IMR-90 (cell line): ENCODE measurements around the gene SH3D21. TPM values are rescaled to one million over a fixed set of nuclear protein-coding genes. Genes with fewer than 3 reads are reported as not detected.

Experiments used
- ATAC-seq: fragments of 200-7000 bp; cut with Tn5 transposase; 2 replicates; pipeline ENCODE4 v1.9.1; 2020; ENCODE audit warnings: low read depth, mild to moderate bottlenecking, moderate library complexity
- BruUV-seq: library from RNA; stranded (reverse); fragments of 400-500 nt; replicated peaks from 2 replicates; lab custom pipeline; 2021; lab: Mats Ljungman, UMichigan
- CTCF ChIA-PET: fragments of 300-600 bp; formaldehyde crosslinking; extraction: SDS; loops from one replicate; lab custom pipeline; 2021; ENCODE audit warnings: antibody characterized with exemption; lab: Yijun Ruan, JAX
- POLR2A ChIA-PET: fragments of 300-600 bp; sonication (Branson Sonifier 250); formaldehyde crosslinking; loops from one replicate; lab custom pipeline; 2022; ENCODE audit warnings: antibody characterized with exemption; ENCODE audit not compliant: unreplicated experiment; lab: Charles Lee
- DNase-seq: peaks from one replicate; pipeline ENCODE4 v3.0.0; 2013
- H2AFZ ChIP-seq: replicated peaks from 2 replicates; pipeline ENCODE3; 2013; ENCODE audit warnings: low read length, mild to moderate bottlenecking; ENCODE audit not compliant: poor library complexity
- H2AK5ac ChIP-seq: 2 replicates; pipeline ENCODE4 v1.6.1; 2013; ENCODE audit warnings: low read depth, low read length, inconsistent platforms
- H2AK9ac ChIP-seq: replicated peaks from 2 replicates; pipeline ENCODE3; 2013; ENCODE audit warnings: mild to moderate bottlenecking, low read depth, low read length, moderate library complexity; ENCODE audit not compliant: poor library complexity
- H2BK120ac ChIP-seq: 2 replicates; pipeline ENCODE4 v1.6.1; 2013; ENCODE audit warnings: low read depth, low read length, inconsistent platforms
- H2BK15ac ChIP-seq: 3 replicates; pipeline ENCODE4 v1.6.1; 2013; ENCODE audit warnings: low read depth, low read length, inconsistent platforms
- H2BK20ac ChIP-seq: 2 replicates; pipeline ENCODE4 v1.6.1; 2013; ENCODE audit warnings: low read depth, mild to moderate bottlenecking, inconsistent platforms, low read length, moderate library complexity
- H2BK5ac ChIP-seq: 2 replicates; pipeline ENCODE4 v1.6.1; 2013; ENCODE audit warnings: mild to moderate bottlenecking, low read depth, low read length, inconsistent platforms; ENCODE audit not compliant: poor library complexity, severe bottlenecking
- H3K14ac ChIP-seq: replicated peaks from 2 replicates; pipeline ENCODE4 v1.6.1; 2013; ENCODE audit warnings: low read depth, low read length, inconsistent platforms
- H3K18ac ChIP-seq: 2 replicates; pipeline ENCODE4 v1.6.1; 2013; ENCODE audit warnings: low read depth, low read length, control low read depth
- H3K23ac ChIP-seq: 2 replicates; pipeline ENCODE4 v1.6.1; 2013; ENCODE audit warnings: low read depth, low read length, inconsistent platforms
- H3K27ac ChIP-seq: 2 replicates; pipeline ENCODE4 v1.5.1; 2013; ENCODE audit warnings: mild to moderate bottlenecking, control low read depth, low read length; ENCODE audit not compliant: insufficient read depth
- H3K27me3 ChIP-seq: 2 replicates; pipeline ENCODE4 v1.6.1; 2013; ENCODE audit warnings: low read length; ENCODE audit not compliant: control insufficient read depth, insufficient read depth
- H3K36me3 ChIP-seq: 2 replicates; pipeline ENCODE4 v1.6.1; 2013; ENCODE audit warnings: low read length, mixed read lengths; ENCODE audit not compliant: control insufficient read depth, insufficient read depth
- H3K4ac ChIP-seq: 2 replicates; pipeline ENCODE4 v1.6.1; 2013; ENCODE audit warnings: low read depth, low read length, inconsistent platforms
- H3K4me1 ChIP-seq: 2 replicates; pipeline ENCODE4 v1.6.1; 2013; ENCODE audit warnings: low read length, mixed read lengths; ENCODE audit not compliant: control insufficient read depth, insufficient read depth
- H3K4me2 ChIP-seq: 2 replicates; pipeline ENCODE4 v1.6.1; 2013; ENCODE audit warnings: low read depth, mild to moderate bottlenecking, control low read depth, low read length, moderate library complexity
- H3K4me3 ChIP-seq: 2 replicates; pipeline ENCODE4 v1.5.1; 2013; ENCODE audit warnings: low read depth, mild to moderate bottlenecking, control low read depth, low read length, moderate library complexity; ENCODE audit not compliant: insufficient read depth
- H3K56ac ChIP-seq: 2 replicates; pipeline ENCODE4 v1.6.1; 2013; ENCODE audit warnings: low read length, inconsistent platforms; ENCODE audit not compliant: insufficient read depth; ENCODE audit errors: extremely low read depth
- H3K79me1 ChIP-seq, 2 experiments: 2 replicates each; pipeline ENCODE4 v1.6.1; 2013; ENCODE audit warnings: low read length in 2 of 2, inconsistent platforms in 1 of 2, low read depth in 1 of 2
- H3K9ac ChIP-seq: 2 replicates; pipeline ENCODE4 v1.6.1; 2013; ENCODE audit warnings: low read depth, low read length, control low read depth
- H3K9me1 ChIP-seq: 2 replicates; pipeline ENCODE4 v1.6.1; 2013; ENCODE audit warnings: low read length, inconsistent platforms; ENCODE audit not compliant: insufficient read depth
- H3K9me3 ChIP-seq: 2 replicates; pipeline ENCODE4 v1.6.1; 2013; ENCODE audit warnings: low read length; ENCODE audit not compliant: control insufficient read depth, insufficient read depth
- H4K20me1 ChIP-seq: 2 replicates; pipeline ENCODE4 v1.6.1; 2013; ENCODE audit warnings: low read length, inconsistent platforms; ENCODE audit not compliant: insufficient read depth
- H4K5ac ChIP-seq: 2 replicates; pipeline ENCODE4 v1.6.1; 2013; ENCODE audit warnings: mild to moderate bottlenecking, low read depth, low read length, control low read depth
- H4K8ac ChIP-seq, 2 experiments: 2 replicates each; pipeline ENCODE4 v1.6.1; 2013; ENCODE audit warnings: low read depth in 2 of 2, low read length in 2 of 2, control low read depth in 1 of 2, inconsistent platforms in 1 of 2
- H4K91ac ChIP-seq: 2 replicates; pipeline ENCODE4 v1.6.1; 2013; ENCODE audit warnings: low read depth, low read length, inconsistent platforms; ENCODE audit not compliant: insufficient read depth
- BHLHE40 ChIP-seq: fragments of 150-350 bp; IDR thresholded peaks from 2 replicates; pipeline ENCODE4 v1.6.1; 2016; ENCODE audit warnings: mild to moderate bottlenecking, low read depth, low read length
- CEBPB ChIP-seq: IDR thresholded peaks from 2 replicates; pipeline ENCODE4 v1.6.1; 2012; ENCODE audit warnings: low read depth, low read length, improper control_type of control experiment
- CHD1 ChIP-seq: IDR thresholded peaks from 2 replicates; pipeline ENCODE4 v1.6.1; 2012; ENCODE audit warnings: low read depth, low read length, improper control_type of control experiment
- CTCF ChIP-seq: conservative IDR thresholded peaks from 2 replicates; pipeline ENCODE4 v1.5.1; 2012; ENCODE audit warnings: mild to moderate bottlenecking, low read depth, low read length, improper control_type of control experiment
- ELK1 ChIP-seq: fragments of 150-350 bp; IDR thresholded peaks from 2 replicates; pipeline ENCODE4 v1.6.1; 2016; ENCODE audit warnings: low read depth, mild to moderate bottlenecking, low read length, moderate library complexity, borderline replicate concordance
- FOS ChIP-seq: fragments of 150-350 bp; IDR thresholded peaks from 2 replicates; pipeline ENCODE4 v1.6.1; 2016; ENCODE audit warnings: low read depth, low read length
- MAFK ChIP-seq: IDR thresholded peaks from 2 replicates; pipeline ENCODE4 v1.6.1; 2012; ENCODE audit warnings: low read depth, low read length, improper control_type of control experiment
- MAZ ChIP-seq: IDR thresholded peaks from 2 replicates; pipeline ENCODE4 v1.6.1; 2012; ENCODE audit warnings: low read depth, mild to moderate bottlenecking, low read length, improper control_type of control experiment, moderate library complexity, borderline replicate concordance
- MXI1 ChIP-seq: IDR thresholded peaks from 2 replicates; pipeline ENCODE4 v1.6.1; 2012; ENCODE audit warnings: low read depth, mild to moderate bottlenecking, low read length, moderate library complexity, borderline replicate concordance
- POLR2A ChIP-seq: IDR thresholded peaks from 2 replicates; pipeline ENCODE4 v1.6.1; 2012; ENCODE audit warnings: mild to moderate bottlenecking, low read depth, low read length
- RFX5 ChIP-seq: IDR thresholded peaks from 2 replicates; pipeline ENCODE4 v1.8.0; 2012; ENCODE audit warnings: low read depth, mild to moderate bottlenecking, low read length, moderate library complexity
- SMC3 ChIP-seq: fragments of 150-350 bp; IDR thresholded peaks from 2 replicates; pipeline ENCODE4 v1.6.1; 2016; ENCODE audit warnings: low read depth, mild to moderate bottlenecking, antibody characterized with exemption, low read length, moderate library complexity
- USF2 ChIP-seq: fragments of 150-350 bp; IDR thresholded peaks from 2 replicates; pipeline ENCODE4 v1.6.1; 2017; ENCODE audit warnings: mild to moderate bottlenecking, antibody characterized with exemption, low read length, low read depth
- WGBS, 2 experiments: methylation state at CpG; one replicate each; pipeline versions ENCODE4 v1.1.5 to v1.1.7; 2013; ENCODE audit warnings: missing lambda C conversion rate in 2 of 2; ENCODE audit not compliant: insufficient read length in 1 of 2; ENCODE audit errors: extremely low coverage in 2 of 2; 5-methylcytosine and 5-hydroxymethylcytosine counted together
- dilution Hi-C: fragments of 300-500 bp; cut with HindIII; formaldehyde crosslinking; loops from one replicate; pipeline ENCODE4 v1.14.3; 2018; ENCODE audit warnings: low sequenced_read_pairs; ENCODE audit not compliant: unreplicated experiment
- in situ Hi-C: fragments of 300-500 bp; cut with MboI; formaldehyde crosslinking; loops from 3 replicates; pipeline ENCODE4 v1.14.3; 2019; ENCODE audit warnings: low sequenced_read_pairs, inconsistent platforms, mixed read lengths
- intact Hi-C: fragments of 100-400 bp; cut with micrococcal nuclease; formaldehyde crosslinking; loops from 2 replicates; pipeline ENCODE4 v1.10.0; 2022
- polyA plus RNA-seq, 3 experiments: library from polyadenylated mRNA; depleted of rRNA; stranded (reverse); fragments of >200 nt; gene quantifications; 2 replicates each; pipeline ENCODE4 v1.2.3, GENCODE V29; 2012; ENCODE audit warnings: low replicate concordance in 1 of 3
- total RNA-seq: library from RNA; depleted of rRNA; stranded (reverse); fragments of >200 nt; gene quantifications from 2 replicates; pipeline ENCODE4 v1.2.3, GENCODE V29; 2012

Gene SH3D21
- total and polyA plus RNA-seq, 2 of the 4 experiments (the other 2 are of a cell fraction), result 1.8 to 11.9 TPM

GRCh38 chr1:36307601-36308330 lies 1.6 kb downstream of the SH3D21 start (continued):
- no peak for TF ChIP-seq CHD1
- no peak for TF ChIP-seq RFX5

- no peak overlapping the region for H2BK15ac ChIP-seq
- in situ Hi-C loops (no loop called here), dilution Hi-C loops (no loop called here), intact Hi-C loops (no loop called here)
- no peak overlapping the region for H3K18ac ChIP-seq
- no peak for ATAC-seq
- no peak for DNase-seq
- H4K8ac ChIP-seq, result no peak overlapping the region
- no CpG with 5 or more reads among the region's 7 CpGs for WGBS, 2 experiments
- peaks cover 8% of the 10 kb centered on the region for H3K9me1 ChIP-seq
- H2BK20ac ChIP-seq, result no peak overlapping the region
- no peak overlapping the region for H4K91ac ChIP-seq
- H3K36me3 ChIP-seq, result peaks cover 11% of the 10 kb centered on the region
- 0 out of 2 replicates have a peak, but pooled peaks cover 3% of the 10 kb centered on the region for H4K20me1 ChIP-seq
- CTCF ChIA-PET, result no interaction called here
- H4K5ac ChIP-seq, result no peak overlapping the region
- H2BK120ac ChIP-seq, result no peak overlapping the region
- H3K23ac ChIP-seq, result no peak overlapping the region
- H3K4me2 ChIP-seq, result no peak overlapping the region
- H3K4ac ChIP-seq, result no peak overlapping the region
- no peak overlapping the region; the same call in 1 of the 2 replicates for H2AK5ac ChIP-seq
- no TSS peak for BruUV-seq
- H3K79me1 ChIP-seq, result peaks cover 13 to 42% of the 10 kb centered on the region in 2 experiments; a peak in 3 of 4 replicates
- H3K4me3 ChIP-seq, result no peak overlapping the region
- no peak overlapping the region for H3K14ac ChIP-seq
- no peak overlapping the region for H3K27ac ChIP-seq
- H3K4me1 ChIP-seq, result peaks cover 8% of the 10 kb centered on the region
- no peak overlapping the region for H3K9ac ChIP-seq
- POLR2A ChIA-PET, result no interaction called here
- no peak overlapping the region for H2BK5ac ChIP-seq
- H3K56ac ChIP-seq, result no peak overlapping the region
- H2AK9ac ChIP-seq, result no peak overlapping the region
- no peaks in the 10 kb centered on the region for H3K9me3 ChIP-seq
- H3K27me3 ChIP-seq, result no peaks in the 10 kb centered on the region
- no peak overlapping the region for H2AFZ ChIP-seq
- TF ChIP-seq MAFK, result no peak
- TF ChIP-seq FOS, result no peak
- TF ChIP-seq CEBPB, result no peak
- TF ChIP-seq RFX5, result no peak
- TF ChIP-seq MXI1, result no peak
- no peak for TF ChIP-seq ELK1
- TF ChIP-seq POLR2A, result no peak
- no peak for TF ChIP-seq SMC3
- TF ChIP-seq CTCF, result no peak
- TF ChIP-seq MAZ, result no peak
- no peak for TF ChIP-seq USF2
- no peak for TF ChIP-seq BHLHE40
Observed at GRCh38 chr1:36309397-36309796, 3.2 kb downstream of the SH3D21 start.
